Measurements from ENCODE around the gene STIM1. TPM values are rescaled to one million over a fixed set of nuclear protein-coding genes. Genes with fewer than 3 reads are reported as not detected.

STIM1 gene
- total RNA-seq, 1 experiment from 2014 or later = 93.6 TPM

GRCh38 chr11:3835751-3836150 is 19.7 kb upstream of the STIM1 start:
- POLR2A ChIA-PET = no interaction called here
- no peaks in the 10 kb centered on the region for H3K27me3 ChIP-seq (ENCODE audit: control insufficient read depth, insufficient read depth, low read length)
- in situ Hi-C loops (cut with HindIII; ENCODE audit: low pct_unique_long_range_greater_than_20kb, low sequenced_read_pairs) (no loop called here), intact Hi-C loops (cut with micrococcal nuclease; ENCODE audit: unreplicated experiment) (no loop called here)
- DNase-seq (ENCODE audit: low read depth, low spot score) (no peak), ATAC-seq (no peak)
- H3K4me1 ChIP-seq (ENCODE audit: control insufficient read depth, insufficient read depth, low read length) = peaks cover 39% of the 10 kb centered on the region
- no peak overlapping the region for H3K4me3 ChIP-seq (ENCODE audit: low read depth in 2 of 2, low read length in 2 of 2)
- H3K27ac ChIP-seq (ENCODE audit: low read length) = no peak overlapping the region
- no TSS peak for BruUV-seq (replicated peaks)
- CTCF ChIA-PET = no interaction called here
- TF ChIP-seq TCF7L2 (IDR thresholded peaks at IDR 0.05; ENCODE audit: low read depth, low read length) (no peak), REST (IDR thresholded peaks at IDR 0.05; ENCODE audit: insufficient read depth in 1 of 2, low read depth in 2 of 2, low read length in 1 of 2) (no peak), CTCF (IDR thresholded peaks at IDR 0.05) (no peak), POLR2AphosphoS5 (IDR thresholded peaks at IDR 0.05; ENCODE audit: low read depth, low read length) (no peak), SIN3A (IDR thresholded peaks at IDR 0.05; ENCODE audit: borderline replicate concordance, insufficient read depth, low read depth, low read length) (no peak)
- H3K9me3 ChIP-seq (ENCODE audit: control insufficient read depth, insufficient read depth, low read depth, low read length) = no peaks in the 10 kb centered on the region
- peaks cover 8% of the 10 kb centered on the region for H3K36me3 ChIP-seq (ENCODE audit: control insufficient read depth, insufficient read depth, low read length)

- no peak for TF ChIP-seq SIN3A (IDR thresholded peaks at IDR 0.05; ENCODE audit: borderline replicate concordance, insufficient read depth, low read depth, low read length)
- TF ChIP-seq CTCF (IDR thresholded peaks at IDR 0.05) = no peak
- no peak for TF ChIP-seq TCF7L2 (IDR thresholded peaks at IDR 0.05; ENCODE audit: low read depth, low read length)
- no peak for TF ChIP-seq POLR2AphosphoS5 (IDR thresholded peaks at IDR 0.05; ENCODE audit: low read depth, low read length)
- no peak for TF ChIP-seq REST (IDR thresholded peaks at IDR 0.05; ENCODE audit: insufficient read depth in 1 of 2, low read depth in 2 of 2, low read length in 1 of 2)
- H3K27ac ChIP-seq (ENCODE audit: low read length) = no peak overlapping the region
- in situ Hi-C loops (cut with HindIII; ENCODE audit: low pct_unique_long_range_greater_than_20kb, low sequenced_read_pairs) = no loop called here
- intact Hi-C loops (cut with micrococcal nuclease; ENCODE audit: unreplicated experiment) = no loop called here
- no peak for ATAC-seq
- POLR2A ChIA-PET = interaction anchor here (0.6 kb wide), 1 partner anchor 53 kb away, joined by 19 read pairs; no protein-coding TSS in a partner anchor
- BruUV-seq (replicated peaks) = no TSS peak
- H3K27me3 ChIP-seq (ENCODE audit: control insufficient read depth, insufficient read depth, low read length) = no peaks in the 10 kb centered on the region
- H3K9me3 ChIP-seq (ENCODE audit: control insufficient read depth, insufficient read depth, low read depth, low read length) = no peaks in the 10 kb centered on the region
- CTCF ChIA-PET = interaction anchor here (0.6 kb wide), 2 partner anchors 274 to 885 kb away, joined by 3 to 5 read pairs; no protein-coding TSS in a partner anchor
- H3K4me3 ChIP-seq (ENCODE audit: low read depth in 2 of 2, low read length in 2 of 2) = no peak overlapping the region
- H3K36me3 ChIP-seq (ENCODE audit: control insufficient read depth, insufficient read depth, low read length) = peaks cover 8% of the 10 kb centered on the region; the same call in 1 of the 2 replicates
- peaks cover 43% of the 10 kb centered on the region for H3K4me1 ChIP-seq (ENCODE audit: control insufficient read depth, insufficient read depth, low read length)
- DNase-seq (ENCODE audit: low read depth, low spot score) = no peak
These were observed 18.6 kb upstream of the STIM1 start for GRCh38 chr11:3836903-3837302.

All from Panc1 (cell line).